Anterior cingulate cortex (tissue), 58 donors: ENCODE data around the gene ZNF215.
"Not testable (repeated sequence)": the region's sequence is repeated elsewhere in the genome, so short reads cannot be mapped to it uniquely, and the experiment has no call there.

Experiments
- DNase-seq, 58 donors: peaks; one replicate each; lab custom pipeline; 2025; lab: John Stamatoyannopoulos, UW

ZNF215 gene

GRCh38 chr11:6926208-6927029 lies at the start of gene ZNF215:
Gene ZNF215, plus strand, starts transcription at chr11:6926426. Its CDS starts 5,847 bp downstream, at chr11:6932273.
- DNase-seq = peak in 47 of 58 donors; percentile 2 to 74 (median 23)

- no peak for DNase-seq
Observed at GRCh38 chr11:6876914-6877313, 49.3 kb upstream of the ZNF215 start.

- DNase-seq = no peak
Observed at GRCh38 chr11:6882751-6883150, 43.5 kb upstream of the ZNF215 start.

- not testable (repeated sequence) for DNase-seq
Observed at GRCh38 chr11:6887711-6888110, 38.5 kb upstream of the ZNF215 start.

- DNase-seq = no peak
Observed at GRCh38 chr11:6888830-6889229, 37.4 kb upstream of the ZNF215 start.

- DNase-seq = no peak
Observed at GRCh38 chr11:6889835-6890234, 36.4 kb upstream of the ZNF215 start.

- no peak for DNase-seq
Observed at GRCh38 chr11:6892400-6892799, 33.8 kb upstream of the ZNF215 start, which contains the start of gene OR2D2. Gene OR2D2, minus strand, starts transcription at chr11:6892500. Its CDS starts 0 bp downstream, at chr11:6892500.

GRCh38 chr11:6894097-6894496 lies 32.1 kb upstream of the ZNF215 start:
- DNase-seq = no peak

- DNase-seq = no peak
Observed at GRCh38 chr11:6895010-6895409, 31.2 kb upstream of the ZNF215 start.

- DNase-seq = no peak
Observed at GRCh38 chr11:6898911-6899310, 27.3 kb upstream of the ZNF215 start.

- DNase-seq = no peak
Observed at GRCh38 chr11:6900327-6900999, 25.8 kb upstream of the ZNF215 start.

- DNase-seq = not testable (repeated sequence)
Observed at GRCh38 chr11:6904804-6905203, 21.4 kb upstream of the ZNF215 start.

- DNase-seq = no peak
Observed at GRCh38 chr11:6911378-6911777, 14.8 kb upstream of the ZNF215 start.

- DNase-seq = no peak
Observed at GRCh38 chr11:6911948-6912347, 14.3 kb upstream of the ZNF215 start.

GRCh38 chr11:6919698-6920097 lies 6.5 kb upstream of the ZNF215 start:
- DNase-seq = no peak

GRCh38 chr11:6920702-6921101 lies 5.5 kb upstream of the ZNF215 start, which contains the start of gene OR2D3:
Gene OR2D3, plus strand, starts transcription at chr11:6921002. Its CDS starts 0 bp downstream, at chr11:6921002.
- DNase-seq = no peak

GRCh38 chr11:6925007-6925577 lies 1.1 kb upstream of the ZNF215 start:
- DNase-seq = no peak

- peak in 7 of 58 donors; percentile 2 to 41 (median 14) for DNase-seq
Observed at GRCh38 chr11:6925636-6926207, 504 bp upstream of the ZNF215 start.

GRCh38 chr11:6927030-6927617 lies 898 bp downstream of the ZNF215 start:
- no peak for DNase-seq

- no peak for DNase-seq
Observed at GRCh38 chr11:6928916-6929315, 2.7 kb downstream of the ZNF215 start.
